Dendritic cell treated with granulocyte-macrophage colony-stimulating factor and Interleukin-4, amounts not matched to agents 40 ng/mL and 50 ng/mL, for 4 days (primary cell): Measurements from ENCODE around the gene XPO1.
"Not testable (repeated sequence)": the region's sequence is repeated elsewhere in the genome, so short reads cannot be mapped to it uniquely, and the experiment has no call there.

Source experiments
- H3K27ac Mint-ChIP-seq: one replicate; pipeline ENCODE4 v1.8.0; 2022; ENCODE audit warnings: mild to moderate bottlenecking, mixed read lengths
- H3K27me3 Mint-ChIP-seq: one replicate; pipeline ENCODE4 v1.8.0; 2022; ENCODE audit warnings: mild to moderate bottlenecking, mixed read lengths
- H3K36me3 Mint-ChIP-seq: one replicate; pipeline ENCODE4 v1.8.0; 2022; ENCODE audit warnings: low read depth, mixed read lengths
- H3K4me1 Mint-ChIP-seq: one replicate; pipeline ENCODE4 v1.8.0; 2022; ENCODE audit warnings: low read depth, mixed read lengths
- H3K4me3 Mint-ChIP-seq: one replicate; pipeline ENCODE4 v1.8.0; 2022; ENCODE audit warnings: mild to moderate bottlenecking, moderate library complexity, mixed read lengths
- H3K9me3 Mint-ChIP-seq: one replicate; pipeline ENCODE4 v1.8.0; 2022; ENCODE audit warnings: mixed read lengths
- intact Hi-C: fragments of 100-400 bp; cut with micrococcal nuclease; formaldehyde crosslinking; loops from one replicate; pipeline ENCODE4 v1.15.0; 2022

XPO1 gene

GRCh38 chr2:61543062-61543461 is 4.9 kb upstream of the XPO1 start:
- peaks cover 10% of the 10 kb centered on the region for H3K36me3 Mint-ChIP-seq
- H3K27me3 Mint-ChIP-seq, result no peaks in the 10 kb centered on the region
- intact Hi-C loops, result no loop called here
- no peak overlapping the region for H3K27ac Mint-ChIP-seq
- H3K4me1 Mint-ChIP-seq, result peaks cover 10% of the 10 kb centered on the region
- no peak overlapping the region for H3K4me3 Mint-ChIP-seq
- H3K9me3 Mint-ChIP-seq, result no peaks in the 10 kb centered on the region

GRCh38 chr2:61540167-61540566 is 2.0 kb upstream of the XPO1 start:
- intact Hi-C loops, H3K27me3 Mint-ChIP-seq, H3K4me3 Mint-ChIP-seq, H3K27ac Mint-ChIP-seq, H3K9me3 Mint-ChIP-seq: not testable (repeated sequence)
- Mint-ChIP-seq H3K4me1 (peaks cover 23% of the 10 kb centered on the region), H3K36me3 (peaks cover 30% of the 10 kb centered on the region)

GRCh38 chr2:61538920-61539520 is 864 bp upstream of the XPO1 start:
- intact Hi-C loops, result loop anchor here (1.0 to 10.0 kb wide), 7 partner anchors 67 to 368 kb away; partner anchors contain the start of genes CCT4, COMMD1, FAM161A and USP34

GRCh38 chr2:61537950-61538199 is 281 bp downstream of the XPO1 start:
- Mint-ChIP-seq H3K4me1 (peaks cover 33% of the 10 kb centered on the region), H3K9me3 (no peaks in the 10 kb centered on the region), H3K4me3 (peak overlapping the region; percentile 98), H3K27me3 (no peaks in the 10 kb centered on the region), H3K27ac (peak overlapping the region; percentile 98), H3K36me3 (peaks cover 31% of the 10 kb centered on the region)
- intact Hi-C loops, result loop anchor here (1.0 to 10.0 kb wide), 7 partner anchors 66 to 369 kb away; partner anchors contain the start of genes CCT4, COMMD1, FAM161A and USP34

More at GRCh38 chr2:61538920-61539520, 864 bp upstream of the XPO1 start:
- Mint-ChIP-seq H3K4me3 (peak overlapping the region; percentile 98), H3K27ac (peak overlapping the region; percentile 98), H3K4me1 (peaks cover 33% of the 10 kb centered on the region), H3K36me3 (peaks cover 30% of the 10 kb centered on the region), H3K27me3 (no peaks in the 10 kb centered on the region), H3K9me3 (no peaks in the 10 kb centered on the region)

- peaks cover 33% of the 10 kb centered on the region for H3K4me1 Mint-ChIP-seq
- peak overlapping the region; percentile 98 for H3K4me3 Mint-ChIP-seq
- peak overlapping the region; percentile 98 for H3K27ac Mint-ChIP-seq
- peaks cover 36% of the 10 kb centered on the region for H3K36me3 Mint-ChIP-seq
- no peaks in the 10 kb centered on the region for H3K9me3 Mint-ChIP-seq
- no peaks in the 10 kb centered on the region for H3K27me3 Mint-ChIP-seq
- intact Hi-C loops, result loop anchor here (5.0 to 10.0 kb wide), 4 partner anchors 65 to 370 kb away; partner anchors contain the start of genes CCT4, COMMD1 and USP34
Observed at GRCh38 chr2:61537277-61537949, 743 bp downstream of the XPO1 start.

- Mint-ChIP-seq H3K4me3 (peak overlapping the region; percentile 98), H3K36me3 (peaks cover 39% of the 10 kb centered on the region), H3K4me1 (peaks cover 33% of the 10 kb centered on the region), H3K27ac (peak overlapping the region; percentile 98), H3K9me3 (no peaks in the 10 kb centered on the region), H3K27me3 (no peaks in the 10 kb centered on the region)
- intact Hi-C loops, result loop anchor here (5.0 to 10.0 kb wide), 4 partner anchors 64 to 371 kb away; partner anchors contain the start of genes CCT4, COMMD1 and USP34
Observed at GRCh38 chr2:61536572-61537276, 1.4 kb downstream of the XPO1 start.

GRCh38 chr2:61536180-61536571 is 2.0 kb downstream of the XPO1 start:
- H3K4me1 Mint-ChIP-seq, result peaks cover 33% of the 10 kb centered on the region

GRCh38 chr2:61535449-61535848 is 2.7 kb downstream of the XPO1 start:
- Mint-ChIP-seq H3K36me3 (peaks cover 43% of the 10 kb centered on the region), H3K27ac (peak overlapping the region; percentile 98), H3K4me3 (peak overlapping the region; percentile 98), H3K27me3 (no peaks in the 10 kb centered on the region), H3K4me1 (peaks cover 33% of the 10 kb centered on the region), H3K9me3 (no peaks in the 10 kb centered on the region)
- intact Hi-C loops, result loop anchor here (5.0 to 10.0 kb wide), 4 partner anchors 63 to 372 kb away; partner anchors contain the start of genes CCT4, COMMD1 and USP34

More at GRCh38 chr2:61536180-61536571, 2.0 kb downstream of the XPO1 start:
- Mint-ChIP-seq H3K9me3 (no peaks in the 10 kb centered on the region), H3K27me3 (no peaks in the 10 kb centered on the region), H3K4me3 (peak overlapping the region; percentile 98), H3K36me3 (peaks cover 39% of the 10 kb centered on the region), H3K27ac (peak overlapping the region; percentile 98)
- intact Hi-C loops, result loop anchor here (5.0 to 10.0 kb wide), 4 partner anchors 64 to 371 kb away; partner anchors contain the start of genes CCT4, COMMD1 and USP34

- Mint-ChIP-seq H3K4me1 (peaks cover 33% of the 10 kb centered on the region), H3K36me3 (peaks cover 47% of the 10 kb centered on the region), H3K9me3 (no peaks in the 10 kb centered on the region), H3K4me3 (peak overlapping the region; percentile 98), H3K27me3 (no peaks in the 10 kb centered on the region), H3K27ac (no peak overlapping the region)
- intact Hi-C loops, result loop anchor here (5.0 to 10.0 kb wide), 4 partner anchors 63 to 372 kb away; partner anchors contain the start of genes CCT4, COMMD1 and USP34
Observed at GRCh38 chr2:61534926-61535325, 3.2 kb downstream of the XPO1 start.

GRCh38 chr2:61530749-61531148 is 7.4 kb downstream of the XPO1 start:
- intact Hi-C loops, result loop anchor here (10.0 kb wide), 1 partner anchor 124 kb away; no protein-coding TSS in a partner anchor
- Mint-ChIP-seq H3K4me1 (peaks cover 26% of the 10 kb centered on the region), H3K36me3 (peaks cover 48% of the 10 kb centered on the region), H3K9me3 (no peaks in the 10 kb centered on the region), H3K27me3 (no peaks in the 10 kb centered on the region), H3K4me3 (no peak overlapping the region), H3K27ac (no peak overlapping the region)

GRCh38 chr2:61529944-61530735 is 8.0 kb downstream of the XPO1 start:
- Mint-ChIP-seq H3K9me3 (no peaks in the 10 kb centered on the region), H3K4me1 (peaks cover 20% of the 10 kb centered on the region), H3K36me3 (peaks cover 50% of the 10 kb centered on the region), H3K27ac (no peak overlapping the region), H3K4me3 (no peak overlapping the region), H3K27me3 (no peaks in the 10 kb centered on the region)
- intact Hi-C loops, result loop anchor here (10.0 kb wide), 1 partner anchor 125 kb away; no protein-coding TSS in a partner anchor

- Mint-ChIP-seq H3K27ac (no peak overlapping the region), H3K36me3 (peaks cover 88% of the 10 kb centered on the region), H3K27me3 (no peaks in the 10 kb centered on the region), H3K9me3 (no peaks in the 10 kb centered on the region), H3K4me3 (no peak overlapping the region), H3K4me1 (peaks cover 5% of the 10 kb centered on the region)
- intact Hi-C loops, result no loop called here
Observed at GRCh38 chr2:61520261-61520660, 17.9 kb downstream of the XPO1 start.

GRCh38 chr2:61512768-61513398 is 25.3 kb downstream of the XPO1 start:
- Mint-ChIP-seq H3K4me1 (peaks cover 3% of the 10 kb centered on the region), H3K27ac (no peak overlapping the region), H3K36me3 (peaks cover 97% of the 10 kb centered on the region), H3K27me3 (no peaks in the 10 kb centered on the region), H3K9me3 (no peaks in the 10 kb centered on the region), H3K4me3 (no peak overlapping the region)
- intact Hi-C loops, result no loop called here
